Measurements from ENCODE around the gene GMPPB.

GMPPB gene

DNA sequence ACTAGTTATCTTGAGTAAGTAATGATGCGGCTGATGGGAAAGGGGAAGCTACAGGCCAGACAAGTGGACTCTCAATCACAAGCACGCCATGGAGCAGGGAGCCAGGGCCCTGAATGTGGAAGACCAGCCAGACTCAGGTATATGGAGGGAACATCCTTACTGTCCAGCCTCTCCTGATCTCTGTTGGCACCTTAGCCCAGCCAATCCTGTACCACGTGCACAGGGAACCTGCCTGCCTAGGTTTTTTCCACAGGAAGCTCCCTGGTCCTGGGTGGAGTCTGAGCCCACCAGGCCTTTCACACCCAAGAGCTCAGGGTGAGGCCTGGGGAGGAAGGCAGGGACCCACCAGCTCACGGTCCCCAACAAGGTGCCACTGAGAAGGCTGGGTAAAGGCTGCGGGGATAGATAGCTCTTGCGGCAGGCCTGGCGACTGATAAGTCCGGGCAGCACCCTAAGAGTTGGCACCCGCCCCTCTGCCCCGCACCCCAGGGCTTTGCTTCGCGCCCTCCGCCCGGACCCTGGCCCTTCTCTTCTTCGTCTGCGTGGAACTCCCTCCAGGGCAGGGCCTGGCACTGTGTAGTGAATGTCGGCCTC, 50.5 kb downstream of the GMPPB start:
- DNase-seq (ENCODE audit: low read depth in 2 of 3, low spot score in 2 of 3): peak in 1 of 3 experiments; percentile 10

DNA sequence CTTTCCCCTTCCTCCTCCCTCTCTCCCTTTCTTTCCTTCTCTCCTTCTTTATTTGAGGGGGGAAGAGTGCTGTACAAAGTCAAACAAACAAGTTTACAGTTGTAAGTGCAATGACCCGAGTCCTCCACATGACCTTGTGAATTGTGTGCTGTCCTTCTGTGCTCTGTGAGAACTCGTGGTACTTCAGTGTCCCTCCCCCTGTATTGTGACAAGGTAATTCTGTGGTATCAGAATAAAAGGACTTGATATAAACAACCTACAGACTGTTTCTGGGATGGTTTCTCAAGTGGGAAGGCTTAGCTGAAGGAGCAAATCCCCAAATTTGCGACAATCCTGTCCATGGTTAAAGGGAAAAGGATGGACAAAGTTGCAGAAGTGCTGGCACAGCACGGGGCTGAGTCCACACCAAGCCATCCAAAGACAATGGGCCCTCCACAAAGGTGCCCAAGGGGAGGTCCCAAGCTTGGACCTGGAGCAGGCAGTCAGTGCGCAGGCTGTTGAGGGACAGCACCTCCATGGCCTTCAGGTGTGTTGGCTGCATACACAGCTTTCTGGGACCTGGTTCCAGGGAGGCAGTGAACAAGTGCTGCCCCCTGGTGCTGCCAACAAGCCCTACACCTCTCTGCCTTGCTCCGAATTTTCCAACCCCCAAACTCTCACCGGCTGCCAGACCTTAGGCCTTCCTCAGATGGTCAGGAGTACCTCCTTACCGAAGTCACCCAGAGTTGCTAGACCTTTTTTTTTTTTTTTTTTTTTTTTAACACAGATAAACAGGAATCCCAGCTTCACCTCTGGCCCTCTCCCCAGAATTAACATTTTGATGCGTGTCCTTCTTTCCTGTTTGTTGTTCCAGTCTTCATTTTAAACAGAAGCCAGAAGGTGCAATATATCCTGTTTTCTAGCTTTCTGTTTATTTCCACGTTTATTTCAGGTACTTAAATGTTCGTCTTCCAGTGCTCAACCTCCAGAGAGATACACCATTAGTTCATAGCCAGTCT, 52.2 kb downstream of the GMPPB start:
- DNase-seq (ENCODE audit: low read depth in 2 of 3, low spot score in 2 of 3): peak; percentile 39 to 60 (median 42)

DNA sequence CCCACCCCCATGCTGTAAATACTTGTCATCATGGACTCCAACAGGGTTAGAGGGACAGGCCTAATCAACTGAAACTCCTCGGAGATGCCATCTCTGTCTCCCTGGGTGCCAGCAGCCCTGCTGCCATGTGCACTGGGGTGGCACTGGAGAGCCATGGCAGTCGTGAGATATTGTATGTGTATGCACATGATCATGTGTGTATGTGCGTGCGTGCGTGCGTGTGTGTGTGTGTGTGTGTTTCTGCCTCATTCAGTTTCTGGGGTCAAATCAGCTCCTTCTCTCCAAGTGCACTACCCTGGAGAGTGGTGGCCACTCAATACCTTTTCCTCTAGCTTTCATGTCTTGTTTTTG, 52.8 kb downstream of the GMPPB start:
- no peak for DNase-seq (ENCODE audit: low read depth in 2 of 3, low spot score in 2 of 3)

Data from activated CD8-positive, alpha-beta memory T cell treated with anti-CD3 and anti-CD28 coated beads for 48 hours (primary cell).